Measurements from ENCODE around the gene AATK. TPM values are rescaled to one million over a fixed set of nuclear protein-coding genes. Genes with fewer than 3 reads are reported as not detected.
A peak's percentile ranks its signal among the peaks of the same experiment; 100 is the strongest.

AATK gene
- total and polyA plus RNA-seq, 2 of the 4 experiments (the other 2 are of a cell fraction): under 0.01 to 0.21 TPM

- peaks cover 0 to 17% of the 10 kb centered on the region in 2 experiments; a peak in 1 of 4 replicates for H3K79me1 ChIP-seq (ENCODE audit: low read depth in 1 of 2, low read length in 2 of 2)
- H3K4me3 ChIP-seq (ENCODE audit: insufficient read depth, low read depth, low read length): no peak overlapping the region
- dilution Hi-C loops (cut with HindIII; ENCODE audit: low sequenced_read_pairs, unreplicated experiment): no loop called here
- H2AK9ac ChIP-seq (replicated peaks; ENCODE audit: low read depth, low read length, poor library complexity): peak overlapping the region; percentile 66
- ChIA-PET POLR2A (ENCODE audit: unreplicated experiment) (interaction anchor here (0.6 kb wide), 2 partner anchors 40 to 83 kb away, joined by 3 to 6 read pairs; no protein-coding TSS in a partner anchor), CTCF (interaction anchor here (0.6 to 0.8 kb wide), 2 partner anchors 78 to 95 kb away, joined by 3 to 5 read pairs; no protein-coding TSS in a partner anchor)
- peaks cover 12% of the 10 kb centered on the region for H3K4me1 ChIP-seq (ENCODE audit: control insufficient read depth, insufficient read depth, low read length)
- no peak overlapping the region for H3K18ac ChIP-seq (ENCODE audit: low read depth, low read length)
- no peaks in the 10 kb centered on the region for H4K20me1 ChIP-seq (ENCODE audit: insufficient read depth, low read length)
- no peak overlapping the region for H2BK5ac ChIP-seq (ENCODE audit: low read depth, low read length, poor library complexity, severe bottlenecking)
- H3K4me2 ChIP-seq (ENCODE audit: low read depth, low read length): no peak overlapping the region
- BruUV-seq (replicated peaks): no TSS peak
- no peak overlapping the region for H4K5ac ChIP-seq (ENCODE audit: low read depth, low read length)
- no peak overlapping the region for H3K27ac ChIP-seq (ENCODE audit: insufficient read depth, low read length)
- no peak overlapping the region for H3K14ac ChIP-seq (replicated peaks; ENCODE audit: low read depth, low read length)
- peak; percentile 71 for DNase-seq
- no peak overlapping the region for H2AK5ac ChIP-seq (ENCODE audit: low read depth, low read length)
- no peaks in the 10 kb centered on the region for H3K27me3 ChIP-seq (ENCODE audit: control insufficient read depth, insufficient read depth, low read length)
- no peak overlapping the region for H4K91ac ChIP-seq (ENCODE audit: insufficient read depth, low read depth, low read length)
- peak overlapping the region; percentile 84 for H2AFZ ChIP-seq (replicated peaks; ENCODE audit: low read length, poor library complexity)
- no peak overlapping the region for H3K9ac ChIP-seq (ENCODE audit: low read depth, low read length)
- H3K56ac ChIP-seq (ENCODE audit: extremely low read depth, insufficient read depth, low read length): no peak overlapping the region
- H3K23ac ChIP-seq (ENCODE audit: low read depth, low read length): no peak overlapping the region
- H3K4ac ChIP-seq (ENCODE audit: low read depth, low read length): no peak overlapping the region
- H4K8ac ChIP-seq (ENCODE audit: low read depth in 2 of 2, low read length in 2 of 2): no peak overlapping the region
- peaks cover 4% of the 10 kb centered on the region; the same call in 1 of the 2 replicates for H3K36me3 ChIP-seq (ENCODE audit: control insufficient read depth, insufficient read depth, low read length)
- no peak overlapping the region for H2BK15ac ChIP-seq (ENCODE audit: low read depth, low read length)
- intact Hi-C loops (cut with micrococcal nuclease): loop anchor here (1.0 kb wide), 3 partner anchors 67 to 112 kb away; no protein-coding TSS in a partner anchor
- no peaks in the 10 kb centered on the region for H3K9me3 ChIP-seq (ENCODE audit: control insufficient read depth, insufficient read depth, low read length)
- 38% methylated on average over 5 of the region's 33 CpGs; no CpG with 5 or more reads in 1 of the 2 experiments for WGBS, 2 experiments (ENCODE audit: extremely low coverage in 2 of 2, insufficient read length in 1 of 2)
- peak; percentile 98 for TF ChIP-seq RAD21 (IDR thresholded peaks at IDR 0.05; ENCODE audit: low read length)
- peak; percentile 27; the same call in 1 of the 2 replicates for TF ChIP-seq BHLHE40 (IDR thresholded peaks at IDR 0.05; ENCODE audit: low read depth, low read length)
- TF ChIP-seq CEBPB (IDR thresholded peaks at IDR 0.05; ENCODE audit: low read depth, low read length): no peak
- TF ChIP-seq SMC3 (IDR thresholded peaks at IDR 0.05; ENCODE audit: low read depth, low read length): peak; percentile 99
- TF ChIP-seq ELK1 (IDR thresholded peaks at IDR 0.05; ENCODE audit: borderline replicate concordance, low read depth, low read length): no peak
- TF ChIP-seq, protein P1, sequence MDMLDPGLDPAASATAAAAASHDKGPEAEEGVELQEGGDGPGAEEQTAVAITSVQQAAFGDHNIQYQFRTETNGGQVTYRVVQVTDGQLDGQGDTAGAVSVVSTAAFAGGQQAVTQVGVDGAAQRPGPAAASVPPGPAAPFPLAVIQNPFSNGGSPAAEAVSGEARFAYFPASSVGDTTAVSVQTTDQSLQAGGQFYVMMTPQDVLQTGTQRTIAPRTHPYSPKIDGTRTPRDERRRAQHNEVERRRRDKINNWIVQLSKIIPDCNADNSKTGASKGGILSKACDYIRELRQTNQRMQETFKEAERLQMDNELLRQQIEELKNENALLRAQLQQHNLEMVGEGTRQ (IDR thresholded peaks at IDR 0.05; ENCODE audit: low read depth, low read length): peak; percentile 27; the same call in 1 of the 2 replicates
- peak; percentile 100; the same call in 1 of the 2 replicates for TF ChIP-seq CTCF (conservative IDR thresholded peaks at IDR 0.05; ENCODE audit: low read depth, low read length)
- TF ChIP-seq RCOR1 (IDR thresholded peaks at IDR 0.05; ENCODE audit: insufficient replicate concordance, low read length): no peak
- peak; percentile 81 for TF ChIP-seq MAZ (IDR thresholded peaks at IDR 0.05; ENCODE audit: borderline replicate concordance, low read depth, low read length)
- no peak overlapping the region for H2BK120ac ChIP-seq (ENCODE audit: low read depth, low read length)
- 0 out of 2 replicates have a peak, but pooled peaks cover 4% of the 10 kb centered on the region for H3K9me1 ChIP-seq (ENCODE audit: insufficient read depth, low read length)
- in situ Hi-C loops (cut with MboI; ENCODE audit: low sequenced_read_pairs): no loop called here
- peak; percentile 96 for ATAC-seq (ENCODE audit: low read depth)
- H2BK20ac ChIP-seq (ENCODE audit: low read depth, low read length): no peak overlapping the region
Observed at GRCh38 chr17:81101614-81102306, 64.3 kb downstream of the AATK start.

Data from IMR-90 (cell line).